GM12892 (cell line): ENCODE measurements around the gene TRIL.

Experiments used
- DNase-seq: peaks from one replicate; pipeline ENCODE4 v3.0.0; 2011; ENCODE audit not compliant: insufficient read length
- FAIRE-seq: peaks from 2 replicates; lab custom pipeline; 2011; peaks lifted over from hg19 to GRCh38; lab: Jason Lieb, UNC
- POLR2A ChIP-seq: IDR thresholded peaks from 2 replicates; pipeline ENCODE4 v1.6.1; 2011; ENCODE audit warnings: low read depth, low read length, control low read depth
- POLR2AphosphoS5 ChIP-seq: IDR thresholded peaks from 2 replicates; pipeline ENCODE4 v1.6.1; 2011; ENCODE audit warnings: low read depth, low read length, control low read depth
- TAF1 ChIP-seq: IDR thresholded peaks from 2 replicates; pipeline ENCODE4 v1.6.1; 2011; ENCODE audit warnings: low read depth, mild to moderate bottlenecking, control low read depth, low read length, borderline replicate concordance

TRIL gene

DNA sequence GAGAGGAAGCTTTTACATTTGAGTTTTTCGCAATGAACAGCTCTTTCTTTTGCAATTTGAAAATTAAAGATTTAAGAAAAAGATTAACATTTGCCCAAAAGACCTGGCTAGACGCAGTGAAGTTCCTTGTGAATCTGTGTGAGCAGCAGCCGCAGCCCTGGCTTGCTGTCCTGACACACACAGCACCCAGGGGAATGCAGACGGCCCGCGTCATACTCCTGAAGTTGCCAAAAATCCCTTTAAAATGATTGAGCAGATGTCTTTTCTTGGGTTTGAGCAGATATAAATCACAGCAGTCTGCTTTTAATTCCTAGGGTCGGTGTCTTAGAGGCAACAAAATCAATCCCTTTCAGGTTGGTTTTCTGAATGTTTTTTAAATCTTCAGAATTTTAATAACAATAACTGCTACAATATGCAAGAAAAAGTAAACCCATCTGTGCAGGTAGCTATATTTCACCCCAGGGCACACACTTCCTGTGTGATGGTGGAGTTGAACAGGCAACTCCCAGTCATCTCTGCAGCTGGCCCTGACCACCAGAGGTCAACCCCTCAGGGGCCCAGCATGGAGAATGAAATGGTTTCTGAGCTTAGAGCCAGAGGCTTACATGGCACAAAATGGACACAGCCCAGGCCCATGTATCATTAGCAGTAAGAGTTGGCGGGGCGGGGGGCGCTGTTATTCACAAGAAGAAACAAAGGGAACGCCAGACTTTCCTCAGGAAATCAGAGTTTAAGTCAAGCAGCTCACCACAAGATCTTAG lies 32.2 kb upstream of the TRIL start:
- FAIRE-seq (no peak), DNase-seq (no peak)
- TF ChIP-seq POLR2A (no peak), POLR2AphosphoS5 (no peak), TAF1 (no peak)

DNA sequence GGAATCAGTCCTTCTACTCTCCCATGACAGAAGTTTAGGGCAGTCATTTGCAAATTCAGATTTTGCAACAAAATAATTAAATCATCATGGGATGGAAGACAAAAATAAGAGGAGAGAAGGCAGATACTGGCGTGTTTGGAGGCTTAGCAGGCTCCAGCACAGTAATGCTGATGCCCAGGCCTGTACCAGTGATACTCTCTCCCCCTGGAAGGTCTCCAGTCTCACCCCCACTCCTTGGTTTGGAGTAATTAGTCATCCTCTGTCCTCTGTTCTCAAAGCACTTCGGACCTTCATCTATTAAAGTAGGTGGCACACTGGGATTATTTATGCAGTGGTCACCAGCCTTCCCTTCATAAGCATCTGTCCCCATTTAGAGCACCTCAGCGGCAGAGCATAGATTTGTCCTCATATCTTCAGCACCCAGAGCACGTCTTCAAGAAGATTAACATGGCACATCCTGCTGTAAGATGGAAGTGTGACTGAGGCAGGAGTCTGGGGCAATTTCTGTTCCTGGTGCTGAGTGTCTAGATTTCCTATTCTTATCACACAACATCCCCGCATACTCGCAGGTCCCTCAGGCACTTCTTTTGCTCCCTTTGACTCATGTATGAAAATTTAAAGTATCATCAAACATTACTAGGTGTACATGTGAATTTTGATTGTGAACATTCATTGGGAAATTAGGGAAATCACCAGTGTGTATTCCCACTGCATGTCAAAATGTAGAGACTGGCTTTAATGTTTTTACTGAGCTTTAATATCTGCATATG lies 31.3 kb upstream of the TRIL start:
- DNase-seq (no peak), FAIRE-seq (no peak)
- TF ChIP-seq TAF1 (no peak), POLR2A (no peak), POLR2AphosphoS5 (no peak)

DNA sequence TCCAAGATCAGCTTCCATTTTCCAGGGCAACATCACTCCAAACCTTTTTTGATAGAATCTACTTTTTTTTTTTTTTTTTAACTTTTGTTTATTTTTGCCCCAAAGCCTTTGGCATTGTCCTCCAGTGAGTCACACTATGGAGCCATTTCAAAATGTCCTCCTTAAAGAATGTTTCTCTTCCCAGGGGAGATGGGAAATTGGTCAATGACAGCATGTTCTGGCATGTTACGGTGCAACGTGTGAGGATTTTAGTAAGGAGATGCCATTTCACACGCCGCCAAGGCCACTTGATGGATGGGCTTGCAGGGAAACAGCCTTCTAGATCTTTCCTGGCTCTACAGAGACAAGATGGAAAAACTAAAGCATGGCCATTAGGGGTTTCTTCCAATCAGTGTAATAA lies 30.7 kb upstream of the TRIL start:
- FAIRE-seq: no peak
- no peak for DNase-seq
- TF ChIP-seq POLR2AphosphoS5: no peak

DNA sequence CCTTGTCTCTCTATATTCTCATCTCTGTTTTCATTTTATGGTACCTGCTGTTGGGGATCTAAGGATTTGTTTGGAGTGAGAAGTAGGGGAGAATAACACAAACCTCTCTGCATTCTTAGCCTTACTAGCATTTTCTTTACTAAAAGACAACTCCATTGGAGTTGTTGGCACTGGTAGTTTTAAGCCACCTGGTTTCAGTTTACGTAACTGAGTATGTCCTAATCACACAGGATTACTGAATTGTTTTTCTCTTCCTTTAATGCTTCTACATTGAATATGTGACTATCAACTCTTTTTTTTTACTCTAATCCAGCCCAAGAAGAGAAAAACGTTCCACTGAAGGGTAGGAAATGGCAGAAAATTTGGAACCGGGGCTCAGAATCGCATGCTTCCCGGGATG lies 30.0 kb upstream of the TRIL start:
- FAIRE-seq (no peak), DNase-seq (no peak)
- TF ChIP-seq POLR2AphosphoS5 (no peak), POLR2A (no peak), TAF1 (no peak)

DNA sequence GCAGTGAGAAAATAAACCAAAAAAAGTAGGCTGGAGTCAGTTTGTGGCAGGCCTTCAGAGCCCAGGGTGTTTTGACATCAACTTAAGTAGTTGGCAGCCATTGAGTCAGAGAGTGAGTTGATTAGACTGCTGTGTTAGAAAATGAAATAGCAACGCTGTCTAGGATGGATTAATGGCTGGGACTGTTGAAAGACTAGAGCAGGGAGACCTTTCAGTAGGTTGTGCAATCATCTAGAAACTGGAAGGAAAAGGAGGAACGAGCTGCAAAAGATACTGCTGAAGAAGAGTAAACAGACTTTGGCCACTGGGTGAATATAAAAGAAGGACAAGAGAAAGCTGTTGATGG lies 28.6 kb upstream of the TRIL start:
- FAIRE-seq (no peak), DNase-seq (no peak)
- TF ChIP-seq TAF1 (no peak), POLR2AphosphoS5 (no peak), POLR2A (no peak)

DNA sequence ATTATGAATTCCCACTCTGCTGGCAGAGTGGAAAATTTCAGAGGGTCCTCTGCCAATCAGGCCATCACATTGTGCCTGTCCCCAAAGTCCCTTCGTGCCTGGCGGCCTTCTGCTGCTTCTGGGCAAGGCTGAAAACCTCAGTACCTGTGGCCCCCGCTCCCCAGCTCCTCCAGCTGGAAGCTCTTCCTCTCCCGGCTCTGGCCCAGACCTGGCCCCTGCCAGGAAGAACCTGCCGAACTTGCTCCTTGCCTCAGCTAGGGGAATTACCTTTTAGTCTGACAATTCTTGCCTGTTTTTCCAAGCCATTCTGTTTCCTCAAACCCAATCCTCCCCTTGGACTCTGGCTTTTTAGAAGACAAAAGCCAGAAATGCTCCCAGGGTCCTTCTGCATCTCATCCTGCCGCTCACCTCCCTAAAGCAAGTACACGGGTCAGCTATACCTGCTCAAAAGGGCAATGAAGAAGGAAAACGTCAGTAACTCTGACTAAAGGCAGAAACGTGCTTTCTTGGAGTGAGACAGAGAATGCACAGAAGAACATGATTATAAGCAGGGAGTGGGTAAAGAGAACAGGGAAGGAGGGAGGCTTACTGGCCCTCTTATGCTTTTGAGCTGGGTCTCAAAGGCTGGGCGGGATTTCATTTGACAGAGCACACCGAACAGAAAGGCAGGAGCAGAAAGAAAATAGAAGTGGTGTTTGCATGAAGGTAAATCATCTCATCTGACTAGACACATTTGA lies 28.1 kb upstream of the TRIL start:
- TF ChIP-seq TAF1 (no peak), POLR2A (no peak), POLR2AphosphoS5 (no peak)
- FAIRE-seq (no peak), DNase-seq (no peak)

DNA sequence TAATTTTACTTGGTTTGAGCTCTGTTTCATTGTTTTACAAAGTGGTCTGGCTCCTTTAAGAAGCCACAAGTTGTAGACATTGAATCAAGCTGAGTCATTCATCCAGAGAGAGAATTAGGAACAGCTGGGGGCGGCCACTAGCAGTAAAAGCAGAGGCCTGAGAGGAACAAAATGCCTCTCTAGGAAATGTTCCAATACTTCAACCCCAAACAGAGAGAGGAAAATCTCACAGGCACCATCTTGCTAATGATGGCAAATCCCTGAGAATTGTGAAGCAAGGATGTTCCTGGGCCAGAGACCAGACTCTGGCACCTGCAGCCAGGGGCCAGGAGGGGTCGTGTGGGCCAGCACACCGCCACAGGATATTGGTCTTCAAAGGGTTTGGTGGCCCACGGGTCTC lies 26.5 kb upstream of the TRIL start:
- FAIRE-seq: no peak
- TF ChIP-seq POLR2AphosphoS5: no peak
- TF ChIP-seq TAF1: no peak
- TF ChIP-seq POLR2A: no peak

DNA sequence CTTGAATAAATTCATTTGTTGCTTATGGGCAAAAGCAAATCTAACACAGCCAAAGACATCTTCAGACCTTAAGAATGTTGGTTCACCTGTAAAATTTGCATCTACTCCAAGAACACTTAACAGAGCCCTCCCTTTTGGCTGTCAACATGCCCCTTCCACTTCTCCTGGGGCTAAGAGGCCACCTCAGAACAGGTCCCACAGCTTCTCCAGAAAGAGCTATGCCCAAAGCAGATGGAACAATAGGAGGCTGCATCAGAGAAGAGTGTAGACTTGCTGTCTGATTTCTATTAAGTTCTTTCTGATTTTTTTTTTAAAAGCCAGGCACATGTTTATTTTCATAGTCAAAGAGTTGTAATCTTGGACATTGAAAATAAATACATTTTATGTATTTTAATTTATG lies 26.1 kb upstream of the TRIL start:
- DNase-seq (no peak), FAIRE-seq (no peak)
- TF ChIP-seq POLR2A (no peak), POLR2AphosphoS5 (no peak), TAF1 (no peak)

More for the DNA sequence above, 26.5 kb upstream of the TRIL start:
- no peak for DNase-seq

DNA sequence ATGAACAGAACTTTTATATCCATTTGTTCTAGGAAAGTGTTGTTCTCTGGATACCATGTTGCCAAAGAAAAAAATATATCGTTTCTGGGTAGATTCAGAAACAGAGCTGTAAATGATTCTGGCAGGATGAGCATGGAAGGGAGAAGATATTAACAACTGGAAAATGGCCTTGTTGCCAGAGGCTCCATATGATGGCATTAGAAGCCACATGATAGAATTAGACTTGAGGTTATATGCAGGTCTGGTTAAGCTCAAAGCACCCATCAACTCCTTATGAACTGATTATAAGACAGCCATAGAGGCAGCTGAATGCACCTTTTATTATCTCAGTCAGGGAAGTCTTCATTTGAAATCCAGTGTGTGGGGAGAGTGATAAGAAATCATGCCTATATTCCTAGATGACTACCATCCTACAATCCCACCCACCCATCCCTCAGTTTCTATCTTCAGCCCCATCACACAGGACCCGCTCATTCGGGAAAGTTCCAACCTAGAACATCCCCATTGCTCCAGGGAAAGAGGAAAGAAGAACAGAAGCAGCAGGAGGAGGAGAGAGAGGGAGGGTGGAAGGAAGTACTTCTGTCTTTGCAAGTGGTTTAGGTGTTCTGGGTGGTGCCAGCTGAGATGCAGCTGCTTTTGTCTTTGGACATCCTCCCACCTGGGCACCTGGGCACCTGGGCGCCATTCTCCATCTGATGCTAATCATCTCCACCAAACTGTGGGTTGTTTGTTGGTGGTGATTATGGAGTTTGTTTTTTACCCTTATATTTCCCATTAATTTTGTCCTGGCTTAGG lies 25.5 kb upstream of the TRIL start:
- no peak for DNase-seq
- no peak for FAIRE-seq
- TF ChIP-seq POLR2AphosphoS5 (no peak), POLR2A (no peak), TAF1 (no peak)

DNA sequence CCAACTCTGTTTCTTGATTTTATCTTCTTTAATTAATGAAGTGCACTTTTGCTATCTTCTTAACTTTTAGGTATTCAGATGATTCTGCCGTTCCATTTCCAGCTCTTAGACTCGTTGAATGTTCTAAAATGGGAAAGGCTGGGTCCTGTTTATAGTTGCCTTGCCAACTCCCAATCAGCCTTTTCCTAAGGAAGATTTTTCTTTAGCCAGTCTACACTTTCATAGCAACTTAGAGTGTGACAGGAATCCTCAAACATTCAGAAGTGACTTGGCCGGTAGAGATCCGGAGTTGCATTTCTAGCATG lies 23.0 kb upstream of the TRIL start:
- no peak for FAIRE-seq
- DNase-seq: no peak
- TF ChIP-seq POLR2A: no peak
- TF ChIP-seq TAF1: no peak

DNA sequence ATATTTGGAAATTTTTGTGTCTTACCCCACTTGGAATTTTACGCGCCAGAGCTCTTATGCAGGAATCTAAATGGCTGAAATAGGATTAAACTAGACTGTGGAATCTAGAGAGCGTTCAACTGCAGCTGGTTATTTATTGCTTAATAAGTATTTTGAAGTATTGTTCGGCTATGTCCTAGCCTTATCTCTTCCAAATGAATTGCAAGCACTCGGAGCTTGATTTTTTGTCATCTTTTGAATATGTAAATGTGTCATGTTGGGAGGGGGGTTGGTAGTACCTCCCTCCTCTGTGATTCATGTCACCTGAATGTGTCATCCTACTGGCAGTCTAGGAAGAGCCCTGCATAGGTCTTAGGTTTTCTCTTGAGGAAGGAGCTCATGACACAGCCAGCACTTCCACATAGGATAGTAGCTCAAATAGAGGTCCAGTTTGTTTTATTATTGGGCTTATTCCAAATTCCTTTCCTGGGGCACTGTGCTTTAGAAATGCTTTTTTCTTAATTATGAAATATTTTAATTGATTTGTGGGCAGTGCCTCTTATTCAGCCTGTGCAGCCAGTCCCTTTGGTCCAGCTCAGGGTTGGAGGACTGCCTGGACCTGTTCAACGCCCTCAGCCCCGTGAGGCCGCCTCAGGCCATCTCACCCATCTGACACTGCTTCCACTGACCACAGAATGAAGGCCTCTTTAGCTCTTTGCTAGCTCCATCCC lies 22.5 kb upstream of the TRIL start:
- DNase-seq (no peak), FAIRE-seq (no peak)
- TF ChIP-seq TAF1 (no peak), POLR2AphosphoS5 (no peak), POLR2A (no peak)
